Endothelial cell of umbilical vein (primary cell): ENCODE results near the gene EMD.

Experiments
- CTCF ChIP-seq, 2 donors: IDR thresholded peaks; 1 replicate in 1 of 2; 2 replicates in 1 of 2; pipeline ENCODE4 v1.5.1; 2011; ENCODE audit warnings: low read length in 2 of 2, mild to moderate bottlenecking in 2 of 2, moderate library complexity in 2 of 2, control low read depth in 1 of 2, inconsistent platforms in 1 of 2, low read depth in 1 of 2; ENCODE audit not compliant: insufficient read depth in 1 of 2; ENCODE audit errors: extremely low read depth in 1 of 2
- MAX ChIP-seq: IDR thresholded peaks from 2 replicates; pipeline ENCODE4 v1.6.1; 2011; ENCODE audit not compliant: insufficient read depth, insufficient read length
- MYC ChIP-seq: IDR thresholded peaks from one replicate; pipeline ENCODE4 v1.6.1; 2011; ENCODE audit warnings: mild to moderate bottlenecking, low read depth, low read length
- POLR2A ChIP-seq: IDR thresholded peaks from 2 replicates; pipeline ENCODE4 v1.6.1; 2012; ENCODE audit warnings: low read depth, mild to moderate bottlenecking, control low read depth, low read length

DNA sequence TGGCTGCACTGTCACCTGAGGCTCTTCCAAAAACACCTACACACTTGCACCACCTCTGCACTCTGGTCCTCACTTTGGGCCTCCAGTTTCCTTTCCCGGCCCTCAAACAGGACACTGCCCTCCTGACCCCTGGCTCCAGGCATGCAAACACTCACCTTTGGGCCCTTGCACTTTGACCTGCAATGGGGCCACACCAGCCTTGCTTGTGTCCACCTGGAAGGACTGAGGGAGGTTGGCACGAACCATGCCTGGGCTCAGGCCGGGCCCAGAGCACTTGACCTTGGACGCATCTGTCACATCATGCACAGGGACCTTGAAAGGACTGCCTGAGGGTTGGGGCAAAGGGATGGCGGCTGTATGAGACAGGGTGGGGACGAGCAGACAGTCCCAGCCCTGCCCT, 20.3 kb upstream of the EMD start:
- TF ChIP-seq CTCF (IDR thresholded peaks at IDR 0.05; ENCODE audit: extremely low read depth in 1 of 2, insufficient read depth in 1 of 2, low read depth in 1 of 2, low read length in 2 of 2) (no peak), MAX (no peak), POLR2A (no peak), MYC (no peak)
